HepG2 (cell line): ENCODE data around the gene CFAP54.

ENCODE experiments used
- BHLHE40 ChIP-seq: IDR thresholded peaks from 2 replicates; pipeline ENCODE4 v1.6.1; 2011; ENCODE audit warnings: low read length, improper control_type of control experiment
- CBFB ChIP-seq: sonication (generic); formaldehyde crosslinking; IDR thresholded peaks from 2 replicates; pipeline ENCODE4 v1.4.0; 2020; ENCODE audit warnings: missing genetic modification reagents
- CTCF ChIP-seq: sonication (generic); formaldehyde crosslinking; IDR thresholded peaks from 2 replicates; pipeline ENCODE4 v1.5.0; 2020; ENCODE audit warnings: mild to moderate bottlenecking, missing genetic modification reagents, moderate library complexity
- FOSL1 ChIP-seq: sonication (generic); formaldehyde crosslinking; IDR thresholded peaks from 2 replicates; pipeline ENCODE4 v1.9.0; 2021; ENCODE audit warnings: missing genetic modification reagents, borderline replicate concordance
- MATR3 ChIP-seq: sonication (generic); formaldehyde crosslinking; IDR thresholded peaks from 2 replicates; pipeline ENCODE4 v1.4.0; 2020; ENCODE audit warnings: missing genetic modification reagents
- MXI1 ChIP-seq: IDR thresholded peaks from 3 replicates; pipeline ENCODE4 v1.6.1; 2012; ENCODE audit warnings: low read depth, low read length, inconsistent platforms, borderline replicate concordance
- PCBP1 ChIP-seq: fragments of 200-400 bp; formaldehyde crosslinking; IDR thresholded peaks from 2 replicates; pipeline ENCODE4 v1.6.1; 2017; ENCODE audit warnings: mild to moderate bottlenecking, low read depth, low read length, borderline replicate concordance
- POLR2AphosphoS5 ChIP-seq: IDR thresholded peaks from 2 replicates; pipeline ENCODE4 v1.6.1; 2012; ENCODE audit warnings: low read depth, low read length
- SP1 ChIP-seq, 2 experiments: fragments of 450-650 bp in 1 of 2; sonication (generic) in 1 of 2; formaldehyde crosslinking in 1 of 2; IDR thresholded peaks; 2 replicates each; pipeline versions ENCODE4 v1.4.0 to v1.6.1; 2016 to 2020; ENCODE audit warnings: missing genetic modification reagents in 1 of 2
- THAP8 ChIP-seq: sonication (generic); formaldehyde crosslinking; IDR thresholded peaks from 2 replicates; pipeline ENCODE4 v1.5.1; 2020; ENCODE audit warnings: missing genetic modification reagents, mild to moderate bottlenecking, borderline replicate concordance
- ZNF335 ChIP-seq: sonication (generic); formaldehyde crosslinking; IDR thresholded peaks from 2 replicates; pipeline ENCODE4 v1.4.0; 2020; ENCODE audit warnings: missing genetic modification reagents
- ZNF34 ChIP-seq: sonication (generic); formaldehyde crosslinking; IDR thresholded peaks from 2 replicates; pipeline ENCODE4 v1.4.0; 2020; ENCODE audit warnings: mild to moderate bottlenecking, missing genetic modification reagents, borderline replicate concordance
- ZNF530 ChIP-seq: sonication (generic); formaldehyde crosslinking; IDR thresholded peaks from 2 replicates; pipeline ENCODE4 v1.5.0; 2020; ENCODE audit warnings: low read depth, mild to moderate bottlenecking, missing genetic modification reagents

GRCh38 chr12:96590970-96591369 lies 101.6 kb downstream of the CFAP54 start:
- TF ChIP-seq FOSL1 (CRISPR knock-in tag) (no peak), CTCF (CRISPR knock-in tag) (no peak), MXI1 (no peak), SP1 (IDR thresholded peaks at IDR 0.05) (no peak), SP1 (CRISPR knock-in tag; IDR thresholded peaks at IDR 0.05) (no peak), CBFB (no peak), POLR2AphosphoS5 (no peak), ZNF530 (CRISPR knock-in tag) (no peak), ZNF335 (CRISPR knock-in tag) (no peak), THAP8 (CRISPR knock-in tag) (no peak), ZNF34 (CRISPR knock-in tag) (no peak), MATR3 (CRISPR knock-in tag) (no peak), BHLHE40 (no peak), PCBP1 (no peak)
